Gastrocnemius medialis (tissue), 4 donors: ENCODE measurements around the gene NAV2.

Experiments
- CTCF ChIP-seq, 5 experiments: fragments of 450-650 bp in 3 of 5; fragments of 200-600 bp in 2 of 5; sonication (generic) in 2 of 5; IDR thresholded peaks in 4 of 5; conservative IDR thresholded peaks in 1 of 5; 1 replicate in 4 of 5; 2 replicates in 1 of 5; pipeline ENCODE4 v1.5.1; 2016 to 2019; ENCODE audit warnings: antibody characterized with exemption in 5 of 5, mild to moderate bottlenecking in 3 of 5, moderate library complexity in 3 of 5
- POLR2A ChIP-seq, 2 donors: fragments of 450-650 bp; IDR thresholded peaks; one replicate each; pipeline ENCODE4 v1.6.1; 2017; ENCODE audit warnings: antibody characterized with exemption in 2 of 2, mild to moderate bottlenecking in 2 of 2, moderate library complexity in 2 of 2

- TF ChIP-seq CTCF (IDR thresholded peaks at IDR 0.05 in 4 of 5, conservative IDR thresholded peaks at IDR 0.05 in 1 of 5) (no peak), POLR2A (IDR thresholded peaks at IDR 0.05) (no peak)
Measured at GRCh38 chr11:20002312-20003216, 289.9 kb downstream of the NAV2 start.
